Measurements from ENCODE around the gene KCNN3. TPM values are rescaled to one million over a fixed set of nuclear protein-coding genes. Genes with fewer than 3 reads are reported as not detected.
A peak's percentile ranks its signal among the peaks of the same experiment; 100 is the strongest.

KCNN3 gene
- total and polyA plus RNA-seq, 2 of the 13 experiments (the other 11 are each of a cell fraction or from before 2014, with no cell fraction given): not detected

DNA sequence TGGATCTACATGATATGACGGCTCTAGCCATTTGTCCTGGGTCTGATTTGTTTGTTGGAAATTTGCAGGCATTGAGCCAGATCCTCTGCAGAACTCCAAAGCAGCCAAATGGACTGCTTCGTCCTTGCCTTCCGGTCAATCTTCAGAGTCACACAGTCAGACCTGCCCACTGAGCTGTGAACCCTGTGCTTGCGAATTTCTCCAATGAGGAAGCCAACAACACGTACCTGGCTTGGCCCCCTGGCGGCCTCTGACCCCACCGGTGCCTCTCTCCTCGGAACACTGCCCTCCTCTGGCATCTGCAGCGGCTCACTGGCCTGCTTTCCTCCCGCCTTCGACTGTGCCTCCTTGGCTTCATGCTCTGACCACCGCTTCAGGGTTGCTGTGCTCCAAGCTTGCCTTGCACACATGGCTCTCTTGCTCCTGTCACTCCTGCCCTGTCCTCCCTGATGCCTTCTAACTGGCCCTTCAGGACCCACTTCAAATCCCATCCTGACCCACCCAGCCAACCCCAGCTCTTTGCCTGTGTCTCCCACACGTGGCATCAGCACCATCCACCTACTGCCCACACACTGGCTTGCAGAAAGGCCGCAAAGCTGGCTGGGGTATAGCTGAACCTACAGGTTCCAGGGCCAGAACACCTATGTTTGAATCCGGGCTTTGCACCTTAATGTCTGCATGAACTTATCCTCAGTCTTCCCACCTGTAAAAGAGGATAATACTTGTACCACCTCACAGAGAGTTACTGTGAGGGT, 128.2 kb downstream of the KCNN3 start (continued):
- TF ChIP-seq NRL (CRISPR knock-in tag; IDR thresholded peaks at IDR 0.05; ENCODE audit: borderline replicate concordance) (no peak), ZNF253 (CRISPR knock-in tag; IDR thresholded peaks at IDR 0.05; ENCODE audit: borderline replicate concordance) (no peak), ATF7-NPFF (CRISPR knock-in tag; IDR thresholded peaks at IDR 0.05; ENCODE audit: low read depth) (no peak), GABPB1 (CRISPR knock-in tag; IDR thresholded peaks at IDR 0.05) (peak; percentile 65), IKZF5 (CRISPR knock-in tag; IDR thresholded peaks at IDR 0.05) (no peak), ZMYM3 (CRISPR knock-in tag; IDR thresholded peaks at IDR 0.05) (peak; percentile 57; the same call in 1 of the 2 replicates), GATAD1 (CRISPR knock-in tag; IDR thresholded peaks at IDR 0.05) (0 out of 2 replicates have a peak, but pooled peaks have one; percentile 54), HNRNPK (IDR thresholded peaks at IDR 0.05; ENCODE audit: low read depth, low read length, poor library complexity, severe bottlenecking) (no peak), ERF (CRISPR knock-in tag; IDR thresholded peaks at IDR 0.05) (no peak), RXRA (CRISPR knock-in tag; IDR thresholded peaks at IDR 0.05) (peak; percentile 56; the same call in 1 of the 2 replicates), TCF7L2 (IDR thresholded peaks at IDR 0.05; ENCODE audit: low read depth, low read length) (no peak), NR2F1 (CRISPR knock-in tag; IDR thresholded peaks at IDR 0.05) (peak; percentile 53 to 83; a peak in 3 of 4 replicates), HOXA7 (CRISPR knock-in tag; IDR thresholded peaks at IDR 0.05) (no peak), ZNF496 (CRISPR knock-in tag; IDR thresholded peaks at IDR 0.05; ENCODE audit: insufficient replicate concordance) (no peak), TBL1XR1 (IDR thresholded peaks at IDR 0.05; ENCODE audit: borderline replicate concordance, low read length, partially characterized antibody) (no peak), NR1H2 (CRISPR knock-in tag; IDR thresholded peaks at IDR 0.05; ENCODE audit: borderline replicate concordance, low read depth) (no peak), MIER2 (CRISPR knock-in tag; IDR thresholded peaks at IDR 0.05) (peak; percentile 56; the same call in 1 of the 2 replicates)
- TF ChIP-seq, protein P1, sequence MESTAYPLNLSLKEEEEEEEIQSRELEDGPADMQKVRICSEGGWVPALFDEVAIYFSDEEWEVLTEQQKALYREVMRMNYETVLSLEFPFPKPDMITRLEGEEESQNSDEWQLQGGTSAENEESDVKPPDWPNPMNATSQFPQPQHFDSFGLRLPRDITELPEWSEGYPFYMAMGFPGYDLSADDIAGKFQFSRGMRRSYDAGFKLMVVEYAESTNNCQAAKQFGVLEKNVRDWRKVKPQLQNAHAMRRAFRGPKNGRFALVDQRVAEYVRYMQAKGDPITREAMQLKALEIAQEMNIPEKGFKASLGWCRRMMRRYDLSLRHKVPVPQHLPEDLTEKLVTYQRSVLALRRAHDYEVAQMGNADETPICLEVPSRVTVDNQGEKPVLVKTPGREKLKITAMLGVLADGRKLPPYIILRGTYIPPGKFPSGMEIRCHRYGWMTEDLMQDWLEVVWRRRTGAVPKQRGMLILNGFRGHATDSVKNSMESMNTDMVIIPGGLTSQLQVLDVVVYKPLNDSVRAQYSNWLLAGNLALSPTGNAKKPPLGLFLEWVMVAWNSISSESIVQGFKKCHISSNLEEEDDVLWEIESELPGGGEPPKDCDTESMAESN (CRISPR knock-in tag; conservative IDR thresholded peaks at IDR 0.05): no peak
- TF ChIP-seq, protein P2, sequence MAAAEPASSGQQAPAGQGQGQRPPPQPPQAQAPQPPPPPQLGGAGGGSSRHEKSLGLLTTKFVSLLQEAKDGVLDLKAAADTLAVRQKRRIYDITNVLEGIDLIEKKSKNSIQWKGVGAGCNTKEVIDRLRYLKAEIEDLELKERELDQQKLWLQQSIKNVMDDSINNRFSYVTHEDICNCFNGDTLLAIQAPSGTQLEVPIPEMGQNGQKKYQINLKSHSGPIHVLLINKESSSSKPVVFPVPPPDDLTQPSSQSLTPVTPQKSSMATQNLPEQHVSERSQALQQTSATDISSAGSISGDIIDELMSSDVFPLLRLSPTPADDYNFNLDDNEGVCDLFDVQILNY (CRISPR knock-in tag; conservative IDR thresholded peaks at IDR 0.05): no peak
- TF ChIP-seq, protein P3, sequence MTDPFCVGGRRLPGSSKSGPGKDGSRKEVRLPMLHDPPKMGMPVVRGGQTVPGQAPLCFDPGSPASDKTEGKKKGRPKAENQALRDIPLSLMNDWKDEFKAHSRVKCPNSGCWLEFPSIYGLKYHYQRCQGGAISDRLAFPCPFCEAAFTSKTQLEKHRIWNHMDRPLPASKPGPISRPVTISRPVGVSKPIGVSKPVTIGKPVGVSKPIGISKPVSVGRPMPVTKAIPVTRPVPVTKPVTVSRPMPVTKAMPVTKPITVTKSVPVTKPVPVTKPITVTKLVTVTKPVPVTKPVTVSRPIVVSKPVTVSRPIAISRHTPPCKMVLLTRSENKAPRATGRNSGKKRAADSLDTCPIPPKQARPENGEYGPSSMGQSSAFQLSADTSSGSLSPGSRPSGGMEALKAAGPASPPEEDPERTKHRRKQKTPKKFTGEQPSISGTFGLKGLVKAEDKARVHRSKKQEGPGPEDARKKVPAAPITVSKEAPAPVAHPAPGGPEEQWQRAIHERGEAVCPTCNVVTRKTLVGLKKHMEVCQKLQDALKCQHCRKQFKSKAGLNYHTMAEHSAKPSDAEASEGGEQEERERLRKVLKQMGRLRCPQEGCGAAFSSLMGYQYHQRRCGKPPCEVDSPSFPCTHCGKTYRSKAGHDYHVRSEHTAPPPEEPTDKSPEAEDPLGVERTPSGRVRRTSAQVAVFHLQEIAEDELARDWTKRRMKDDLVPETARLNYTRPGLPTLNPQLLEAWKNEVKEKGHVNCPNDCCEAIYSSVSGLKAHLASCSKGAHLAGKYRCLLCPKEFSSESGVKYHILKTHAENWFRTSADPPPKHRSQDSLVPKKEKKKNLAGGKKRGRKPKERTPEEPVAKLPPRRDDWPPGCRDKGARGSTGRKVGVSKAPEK (CRISPR knock-in tag; IDR thresholded peaks at IDR 0.05; ENCODE audit: borderline replicate concordance): no peak
- TF ChIP-seq, protein P4, sequence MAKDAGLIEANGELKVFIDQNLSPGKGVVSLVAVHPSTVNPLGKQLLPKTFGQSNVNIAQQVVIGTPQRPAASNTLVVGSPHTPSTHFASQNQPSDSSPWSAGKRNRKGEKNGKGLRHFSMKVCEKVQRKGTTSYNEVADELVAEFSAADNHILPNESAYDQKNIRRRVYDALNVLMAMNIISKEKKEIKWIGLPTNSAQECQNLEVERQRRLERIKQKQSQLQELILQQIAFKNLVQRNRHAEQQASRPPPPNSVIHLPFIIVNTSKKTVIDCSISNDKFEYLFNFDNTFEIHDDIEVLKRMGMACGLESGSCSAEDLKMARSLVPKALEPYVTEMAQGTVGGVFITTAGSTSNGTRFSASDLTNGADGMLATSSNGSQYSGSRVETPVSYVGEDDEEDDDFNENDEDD (CRISPR knock-in tag; IDR thresholded peaks at IDR 0.05; ENCODE audit: borderline replicate concordance): peak; percentile 49; the same call in 1 of the 2 replicates

All from HepG2 (cell line).